IMR-90 (cell line): ENCODE measurements around the gene ITIH5. TPM values are rescaled to one million over a fixed set of nuclear protein-coding genes. Genes with fewer than 3 reads are reported as not detected.

Source experiments
- ATAC-seq: fragments of 200-7000 bp; cut with Tn5 transposase; 2 replicates; pipeline ENCODE4 v1.9.1; 2020; ENCODE audit warnings: low read depth, mild to moderate bottlenecking, moderate library complexity
- BruUV-seq: library from RNA; stranded (reverse); fragments of 400-500 nt; replicated peaks from 2 replicates; lab custom pipeline; 2021; lab: Mats Ljungman, UMichigan
- CTCF ChIA-PET: fragments of 300-600 bp; formaldehyde crosslinking; extraction: SDS; loops from one replicate; lab custom pipeline; 2021; ENCODE audit warnings: antibody characterized with exemption; lab: Yijun Ruan, JAX
- POLR2A ChIA-PET: fragments of 300-600 bp; sonication (Branson Sonifier 250); formaldehyde crosslinking; loops from one replicate; lab custom pipeline; 2022; ENCODE audit warnings: antibody characterized with exemption; ENCODE audit not compliant: unreplicated experiment; lab: Charles Lee
- DNase-seq: peaks from one replicate; pipeline ENCODE4 v3.0.0; 2013
- H2AFZ ChIP-seq: replicated peaks from 2 replicates; pipeline ENCODE3; 2013; ENCODE audit warnings: low read length, mild to moderate bottlenecking; ENCODE audit not compliant: poor library complexity
- H2AK5ac ChIP-seq: 2 replicates; pipeline ENCODE4 v1.6.1; 2013; ENCODE audit warnings: low read depth, low read length, inconsistent platforms
- H2AK9ac ChIP-seq: replicated peaks from 2 replicates; pipeline ENCODE3; 2013; ENCODE audit warnings: mild to moderate bottlenecking, low read depth, low read length, moderate library complexity; ENCODE audit not compliant: poor library complexity
- H2BK120ac ChIP-seq: 2 replicates; pipeline ENCODE4 v1.6.1; 2013; ENCODE audit warnings: low read depth, low read length, inconsistent platforms
- H2BK15ac ChIP-seq: 3 replicates; pipeline ENCODE4 v1.6.1; 2013; ENCODE audit warnings: low read depth, low read length, inconsistent platforms
- H2BK20ac ChIP-seq: 2 replicates; pipeline ENCODE4 v1.6.1; 2013; ENCODE audit warnings: low read depth, mild to moderate bottlenecking, inconsistent platforms, low read length, moderate library complexity
- H2BK5ac ChIP-seq: 2 replicates; pipeline ENCODE4 v1.6.1; 2013; ENCODE audit warnings: mild to moderate bottlenecking, low read depth, low read length, inconsistent platforms; ENCODE audit not compliant: poor library complexity, severe bottlenecking
- H3K14ac ChIP-seq: replicated peaks from 2 replicates; pipeline ENCODE4 v1.6.1; 2013; ENCODE audit warnings: low read depth, low read length, inconsistent platforms
- H3K18ac ChIP-seq: 2 replicates; pipeline ENCODE4 v1.6.1; 2013; ENCODE audit warnings: low read depth, low read length, control low read depth
- H3K23ac ChIP-seq: 2 replicates; pipeline ENCODE4 v1.6.1; 2013; ENCODE audit warnings: low read depth, low read length, inconsistent platforms
- H3K27ac ChIP-seq: 2 replicates; pipeline ENCODE4 v1.5.1; 2013; ENCODE audit warnings: mild to moderate bottlenecking, control low read depth, low read length; ENCODE audit not compliant: insufficient read depth
- H3K27me3 ChIP-seq: 2 replicates; pipeline ENCODE4 v1.6.1; 2013; ENCODE audit warnings: low read length; ENCODE audit not compliant: control insufficient read depth, insufficient read depth
- H3K36me3 ChIP-seq: 2 replicates; pipeline ENCODE4 v1.6.1; 2013; ENCODE audit warnings: low read length, mixed read lengths; ENCODE audit not compliant: control insufficient read depth, insufficient read depth
- H3K4ac ChIP-seq: 2 replicates; pipeline ENCODE4 v1.6.1; 2013; ENCODE audit warnings: low read depth, low read length, inconsistent platforms
- H3K4me1 ChIP-seq: 2 replicates; pipeline ENCODE4 v1.6.1; 2013; ENCODE audit warnings: low read length, mixed read lengths; ENCODE audit not compliant: control insufficient read depth, insufficient read depth
- H3K4me2 ChIP-seq: 2 replicates; pipeline ENCODE4 v1.6.1; 2013; ENCODE audit warnings: low read depth, mild to moderate bottlenecking, control low read depth, low read length, moderate library complexity
- H3K4me3 ChIP-seq: 2 replicates; pipeline ENCODE4 v1.5.1; 2013; ENCODE audit warnings: low read depth, mild to moderate bottlenecking, control low read depth, low read length, moderate library complexity; ENCODE audit not compliant: insufficient read depth
- H3K56ac ChIP-seq: 2 replicates; pipeline ENCODE4 v1.6.1; 2013; ENCODE audit warnings: low read length, inconsistent platforms; ENCODE audit not compliant: insufficient read depth; ENCODE audit errors: extremely low read depth
- H3K79me1 ChIP-seq, 2 experiments: 2 replicates each; pipeline ENCODE4 v1.6.1; 2013; ENCODE audit warnings: low read length in 2 of 2, inconsistent platforms in 1 of 2, low read depth in 1 of 2
- H3K9ac ChIP-seq: 2 replicates; pipeline ENCODE4 v1.6.1; 2013; ENCODE audit warnings: low read depth, low read length, control low read depth
- H3K9me1 ChIP-seq: 2 replicates; pipeline ENCODE4 v1.6.1; 2013; ENCODE audit warnings: low read length, inconsistent platforms; ENCODE audit not compliant: insufficient read depth
- H3K9me3 ChIP-seq: 2 replicates; pipeline ENCODE4 v1.6.1; 2013; ENCODE audit warnings: low read length; ENCODE audit not compliant: control insufficient read depth, insufficient read depth
- H4K20me1 ChIP-seq: 2 replicates; pipeline ENCODE4 v1.6.1; 2013; ENCODE audit warnings: low read length, inconsistent platforms; ENCODE audit not compliant: insufficient read depth
- H4K5ac ChIP-seq: 2 replicates; pipeline ENCODE4 v1.6.1; 2013; ENCODE audit warnings: mild to moderate bottlenecking, low read depth, low read length, control low read depth
- H4K8ac ChIP-seq, 2 experiments: 2 replicates each; pipeline ENCODE4 v1.6.1; 2013; ENCODE audit warnings: low read depth in 2 of 2, low read length in 2 of 2, control low read depth in 1 of 2, inconsistent platforms in 1 of 2
- H4K91ac ChIP-seq: 2 replicates; pipeline ENCODE4 v1.6.1; 2013; ENCODE audit warnings: low read depth, low read length, inconsistent platforms; ENCODE audit not compliant: insufficient read depth
- RAD21 ChIP-seq: IDR thresholded peaks from 2 replicates; pipeline ENCODE4 v1.6.1; 2012; ENCODE audit warnings: low read length, improper control_type of control experiment
- RCOR1 ChIP-seq: IDR thresholded peaks from 2 replicates; pipeline ENCODE4 v1.6.1; 2012; ENCODE audit warnings: mild to moderate bottlenecking, low read length, improper control_type of control experiment; ENCODE audit not compliant: insufficient replicate concordance
- SMC3 ChIP-seq: fragments of 150-350 bp; IDR thresholded peaks from 2 replicates; pipeline ENCODE4 v1.6.1; 2016; ENCODE audit warnings: low read depth, mild to moderate bottlenecking, antibody characterized with exemption, low read length, moderate library complexity
- WGBS, 2 experiments: methylation state at CpG; one replicate each; pipeline versions ENCODE4 v1.1.5 to v1.1.7; 2013; ENCODE audit warnings: missing lambda C conversion rate in 2 of 2; ENCODE audit not compliant: insufficient read length in 1 of 2; ENCODE audit errors: extremely low coverage in 2 of 2; 5-methylcytosine and 5-hydroxymethylcytosine counted together
- dilution Hi-C: fragments of 300-500 bp; cut with HindIII; formaldehyde crosslinking; loops from one replicate; pipeline ENCODE4 v1.14.3; 2018; ENCODE audit warnings: low sequenced_read_pairs; ENCODE audit not compliant: unreplicated experiment
- in situ Hi-C: fragments of 300-500 bp; cut with MboI; formaldehyde crosslinking; loops from 3 replicates; pipeline ENCODE4 v1.14.3; 2019; ENCODE audit warnings: low sequenced_read_pairs, inconsistent platforms, mixed read lengths
- intact Hi-C: fragments of 100-400 bp; cut with micrococcal nuclease; formaldehyde crosslinking; loops from 2 replicates; pipeline ENCODE4 v1.10.0; 2022
- polyA plus RNA-seq, 3 experiments: library from polyadenylated mRNA; depleted of rRNA; stranded (reverse); fragments of >200 nt; gene quantifications; 2 replicates each; pipeline ENCODE4 v1.2.3, GENCODE V29; 2012; ENCODE audit warnings: low replicate concordance in 1 of 3
- total RNA-seq: library from RNA; depleted of rRNA; stranded (reverse); fragments of >200 nt; gene quantifications from 2 replicates; pipeline ENCODE4 v1.2.3, GENCODE V29; 2012

Gene ITIH5
- total and polyA plus RNA-seq, 2 of the 4 experiments (the other 2 are of a cell fraction) = under 0.01 to 0.07 TPM

DNA sequence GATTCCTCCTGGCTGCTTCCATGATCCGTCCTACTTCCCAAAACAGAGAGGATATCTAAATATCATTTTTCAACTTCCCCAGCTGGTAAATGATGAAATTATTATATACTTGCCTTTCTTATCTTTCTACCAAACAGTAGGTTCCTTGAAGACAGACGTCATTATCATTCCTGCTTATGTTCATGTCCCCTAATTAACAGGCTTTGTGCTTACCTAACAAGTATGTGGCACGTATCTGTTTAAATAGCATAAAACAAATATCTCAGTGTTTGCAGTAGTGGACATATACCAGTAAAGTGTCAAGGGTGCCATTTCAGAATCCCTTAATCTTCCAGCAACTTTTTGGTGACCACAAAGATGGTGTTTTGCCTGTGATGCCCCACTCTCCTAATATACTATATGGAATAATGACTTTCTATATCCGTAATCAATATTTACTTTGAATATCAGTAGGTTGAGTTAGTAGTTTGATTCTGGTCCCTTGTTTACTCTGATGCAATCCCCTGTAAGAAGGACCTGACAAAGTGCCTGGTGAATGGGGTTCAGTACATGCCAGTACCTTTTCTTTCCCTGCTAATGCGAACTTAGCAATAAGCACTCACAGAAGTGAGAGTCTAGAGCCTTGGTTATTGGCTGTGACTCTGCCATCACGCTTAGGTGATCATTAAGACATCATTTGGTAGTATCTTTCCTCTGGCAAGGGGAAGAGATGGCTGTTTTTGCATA is 124.4 kb downstream of the ITIH5 start:
- intact Hi-C loops (no loop called here), dilution Hi-C loops (no loop called here), in situ Hi-C loops (no loop called here)
- Histone ChIP-seq H2BK20ac (no peak overlapping the region), H2AK5ac (no peak overlapping the region), H2AFZ (no peak overlapping the region), H3K23ac (no peak overlapping the region), H2BK5ac (no peak overlapping the region), H3K9me1 (no peaks in the 10 kb centered on the region), H4K20me1 (no peaks in the 10 kb centered on the region), H4K8ac (no peak overlapping the region), H3K36me3 (no peaks in the 10 kb centered on the region), H3K79me1 (no peaks in the 10 kb centered on the region), H3K4ac (no peak overlapping the region), H3K9me3 (0 out of 2 replicates have a peak, but pooled peaks cover 3% of the 10 kb centered on the region), H3K27ac (no peak overlapping the region), H3K27me3 (no peaks in the 10 kb centered on the region), H4K91ac (no peak overlapping the region), H3K56ac (no peak overlapping the region), H4K5ac (no peak overlapping the region), H3K4me1 (peaks cover 2% of the 10 kb centered on the region; the same call in 1 of the 2 replicates), H3K14ac (no peak overlapping the region), H2AK9ac (no peak overlapping the region), H3K18ac (no peak overlapping the region), H2BK15ac (no peak overlapping the region), H3K4me2 (no peak overlapping the region), H3K4me3 (no peak overlapping the region), H3K9ac (no peak overlapping the region), H2BK120ac (no peak overlapping the region)
- ATAC-seq (no peak), DNase-seq (no peak)
- TF ChIP-seq SMC3 (no peak), RAD21 (no peak), RCOR1 (no peak)
- ChIA-PET CTCF (no interaction called here), POLR2A (no interaction called here)
- WGBS, 2 experiments = no CpG with 5 or more reads among the region's 6 CpGs
- BruUV-seq = no TSS peak
